ENCODE data around the gene CD36. TPM values are rescaled to one million over a fixed set of nuclear protein-coding genes. Genes with fewer than 3 reads are reported as not detected.
A peak's percentile ranks its signal among the peaks of the same experiment; 100 is the strongest.

The CD36 gene
- total RNA-seq, 1 donor, result 22.8 TPM

DNA sequence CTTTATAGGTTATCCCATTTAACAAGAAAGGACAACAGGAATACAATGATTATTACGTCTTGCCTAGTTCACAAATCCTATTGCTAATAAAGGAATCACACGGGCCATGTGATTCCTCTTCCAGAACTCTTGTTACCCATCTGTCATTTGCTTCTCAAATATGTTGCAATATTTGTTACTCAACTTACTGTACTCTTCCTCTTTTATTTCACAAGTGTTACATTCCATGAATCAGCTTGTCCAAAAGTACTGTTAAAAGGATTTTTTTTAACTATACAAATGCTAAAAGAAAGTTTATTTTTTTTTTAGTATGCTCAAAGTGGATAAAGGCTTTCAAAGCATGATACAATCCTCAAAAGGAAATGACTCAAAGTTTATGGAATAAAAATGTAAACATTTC, 3.9 kb upstream of the CD36 start:
- Histone ChIP-seq H3K4me3 (ENCODE audit: insufficient read depth, low read length) (no peak overlapping the region), H3K27ac (ENCODE audit: low read depth, low read length) (peak overlapping the region; percentile 35), H2AFZ (ENCODE audit: low read length) (no peak overlapping the region), H3K36me3 (ENCODE audit: insufficient read depth, low read length) (no peaks in the 10 kb centered on the region), H3K4me2 (ENCODE audit: insufficient read depth, low read length) (peak overlapping the region; percentile 0), H3K4me1 (ENCODE audit: insufficient read depth, low read length) (peaks cover 24% of the 10 kb centered on the region), H3K27me3 (ENCODE audit: insufficient read depth, low read length) (no peaks in the 10 kb centered on the region), H4K20me1 (ENCODE audit: insufficient read depth, low read length) (no peaks in the 10 kb centered on the region), H3K79me2 (ENCODE audit: insufficient read depth, low read length) (no peaks in the 10 kb centered on the region), H3K9me3 (ENCODE audit: low read depth, low read length) (no peaks in the 10 kb centered on the region)
- DNase-seq (ENCODE audit: insufficient read length, low spot score, missing footprints), result peak; percentile 18
- TF ChIP-seq, protein P1, sequence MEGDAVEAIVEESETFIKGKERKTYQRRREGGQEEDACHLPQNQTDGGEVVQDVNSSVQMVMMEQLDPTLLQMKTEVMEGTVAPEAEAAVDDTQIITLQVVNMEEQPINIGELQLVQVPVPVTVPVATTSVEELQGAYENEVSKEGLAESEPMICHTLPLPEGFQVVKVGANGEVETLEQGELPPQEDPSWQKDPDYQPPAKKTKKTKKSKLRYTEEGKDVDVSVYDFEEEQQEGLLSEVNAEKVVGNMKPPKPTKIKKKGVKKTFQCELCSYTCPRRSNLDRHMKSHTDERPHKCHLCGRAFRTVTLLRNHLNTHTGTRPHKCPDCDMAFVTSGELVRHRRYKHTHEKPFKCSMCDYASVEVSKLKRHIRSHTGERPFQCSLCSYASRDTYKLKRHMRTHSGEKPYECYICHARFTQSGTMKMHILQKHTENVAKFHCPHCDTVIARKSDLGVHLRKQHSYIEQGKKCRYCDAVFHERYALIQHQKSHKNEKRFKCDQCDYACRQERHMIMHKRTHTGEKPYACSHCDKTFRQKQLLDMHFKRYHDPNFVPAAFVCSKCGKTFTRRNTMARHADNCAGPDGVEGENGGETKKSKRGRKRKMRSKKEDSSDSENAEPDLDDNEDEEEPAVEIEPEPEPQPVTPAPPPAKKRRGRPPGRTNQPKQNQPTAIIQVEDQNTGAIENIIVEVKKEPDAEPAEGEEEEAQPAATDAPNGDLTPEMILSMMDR (IDR thresholded peaks at IDR 0.05; ENCODE audit: extremely low read depth, low read depth, low read length), result no peak

DNA sequence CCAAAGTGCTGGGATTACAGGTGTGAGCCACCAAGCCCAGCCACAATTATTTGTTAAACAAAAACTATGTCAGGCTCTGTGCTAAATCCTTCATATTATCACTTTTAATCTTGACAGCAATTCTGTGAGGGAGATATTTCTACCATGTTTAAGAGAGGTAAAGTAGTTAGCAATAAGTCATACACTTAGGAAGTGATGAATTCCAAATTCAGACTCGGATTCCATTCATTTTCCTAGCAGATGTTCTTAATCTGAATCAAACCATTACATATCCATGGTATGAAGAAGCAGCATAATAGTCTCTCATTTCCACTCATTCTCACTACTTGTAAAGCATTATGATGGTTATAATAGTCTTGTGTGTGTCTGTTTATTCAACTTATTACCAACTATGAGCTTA, 2.9 kb upstream of the CD36 start:
- Histone ChIP-seq H3K4me2 (ENCODE audit: insufficient read depth, low read length) (no peak overlapping the region), H3K4me1 (ENCODE audit: insufficient read depth, low read length) (peaks cover 22% of the 10 kb centered on the region), H3K4me3 (ENCODE audit: insufficient read depth, low read length) (no peak overlapping the region), H3K36me3 (ENCODE audit: insufficient read depth, low read length) (no peaks in the 10 kb centered on the region), H3K27ac (ENCODE audit: low read depth, low read length) (no peak overlapping the region), H2AFZ (ENCODE audit: low read length) (no peak overlapping the region), H4K20me1 (ENCODE audit: insufficient read depth, low read length) (no peaks in the 10 kb centered on the region), H3K9me3 (ENCODE audit: low read depth, low read length) (no peaks in the 10 kb centered on the region), H3K27me3 (ENCODE audit: insufficient read depth, low read length) (no peaks in the 10 kb centered on the region), H3K79me2 (ENCODE audit: insufficient read depth, low read length) (no peaks in the 10 kb centered on the region)
- DNase-seq (ENCODE audit: insufficient read length, low spot score, missing footprints), result no peak
- TF ChIP-seq, protein P1 (IDR thresholded peaks at IDR 0.05; ENCODE audit: extremely low read depth, low read depth, low read length), result no peak

DNA sequence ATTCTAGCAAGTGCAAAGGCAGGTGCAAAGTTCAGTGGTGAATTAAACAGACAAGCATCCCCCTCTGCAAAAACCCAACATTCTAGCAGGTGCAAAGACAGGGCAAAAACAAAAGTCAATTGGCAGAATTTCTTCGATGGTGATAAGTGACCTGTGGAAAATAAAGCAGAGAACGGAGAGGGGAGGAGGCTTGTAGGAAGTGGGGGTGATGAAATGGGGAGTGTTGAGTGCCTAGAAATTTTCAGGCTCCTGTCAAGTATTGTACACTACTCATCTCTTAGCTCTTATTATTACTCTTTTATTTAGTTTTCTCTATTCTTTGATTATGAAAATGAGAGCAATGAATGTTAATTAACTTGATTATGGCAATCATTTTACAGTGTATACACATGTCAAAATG, 2.4 kb upstream of the CD36 start:
- no peak for DNase-seq (ENCODE audit: insufficient read length, low spot score, missing footprints)
- H3K4me2 ChIP-seq (ENCODE audit: insufficient read depth, low read length), result no peak overlapping the region
- H3K4me3 ChIP-seq (ENCODE audit: insufficient read depth, low read length), result no peak overlapping the region
- H3K4me1 ChIP-seq (ENCODE audit: insufficient read depth, low read length), result peaks cover 18% of the 10 kb centered on the region
- no peaks in the 10 kb centered on the region for H3K36me3 ChIP-seq (ENCODE audit: insufficient read depth, low read length)
- H3K79me2 ChIP-seq (ENCODE audit: insufficient read depth, low read length), result no peaks in the 10 kb centered on the region
- no peak overlapping the region for H2AFZ ChIP-seq (ENCODE audit: low read length)
- H3K27me3 ChIP-seq (ENCODE audit: insufficient read depth, low read length), result no peaks in the 10 kb centered on the region
- H4K20me1 ChIP-seq (ENCODE audit: insufficient read depth, low read length), result no peaks in the 10 kb centered on the region
- TF ChIP-seq, protein P1 (IDR thresholded peaks at IDR 0.05; ENCODE audit: extremely low read depth, low read depth, low read length), result no peak
- no peaks in the 10 kb centered on the region for H3K9me3 ChIP-seq (ENCODE audit: low read depth, low read length)
- no peak overlapping the region for H3K27ac ChIP-seq (ENCODE audit: low read depth, low read length)

DNA sequence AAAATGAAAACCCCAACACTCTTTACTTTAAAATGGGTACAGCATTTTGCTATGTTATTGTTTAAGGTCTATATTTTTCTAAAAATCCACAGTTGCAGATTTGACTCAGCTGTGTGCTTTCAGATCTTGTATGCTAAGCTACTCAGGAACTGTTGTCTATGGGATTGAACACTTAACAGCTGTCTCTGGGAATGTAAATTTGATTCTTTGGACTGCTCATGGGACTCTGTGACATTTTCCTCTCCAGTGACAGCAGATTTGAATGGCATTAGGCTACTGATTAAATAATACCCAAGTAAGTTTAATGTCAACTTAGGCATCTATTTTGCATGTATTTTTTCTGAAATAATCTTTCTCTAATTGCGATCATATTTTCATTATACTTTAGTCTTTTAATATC, 1.7 kb upstream of the CD36 start:
- H3K4me3 ChIP-seq (ENCODE audit: insufficient read depth, low read length), result no peak overlapping the region
- H3K4me1 ChIP-seq (ENCODE audit: insufficient read depth, low read length), result peaks cover 20% of the 10 kb centered on the region
- H3K79me2 ChIP-seq (ENCODE audit: insufficient read depth, low read length), result no peaks in the 10 kb centered on the region
- no peaks in the 10 kb centered on the region for H3K27me3 ChIP-seq (ENCODE audit: insufficient read depth, low read length)
- no peaks in the 10 kb centered on the region for H3K36me3 ChIP-seq (ENCODE audit: insufficient read depth, low read length)
- TF ChIP-seq, protein P1 (IDR thresholded peaks at IDR 0.05; ENCODE audit: extremely low read depth, low read depth, low read length), result no peak
- no peak overlapping the region for H2AFZ ChIP-seq (ENCODE audit: low read length)
- no peak for DNase-seq (ENCODE audit: insufficient read length, low spot score, missing footprints)
- no peaks in the 10 kb centered on the region for H4K20me1 ChIP-seq (ENCODE audit: insufficient read depth, low read length)
- H3K27ac ChIP-seq (ENCODE audit: low read depth, low read length), result no peak overlapping the region
- no peak overlapping the region for H3K4me2 ChIP-seq (ENCODE audit: insufficient read depth, low read length)
- no peaks in the 10 kb centered on the region for H3K9me3 ChIP-seq (ENCODE audit: low read depth, low read length)

Data from osteoblast (primary cell).